ENCODE measurements around the gene AGGF1. TPM values are rescaled to one million over a fixed set of nuclear protein-coding genes. Genes with fewer than 3 reads are reported as not detected.
"Not testable (repeated sequence)": the region's sequence is repeated elsewhere in the genome, so short reads cannot be mapped to it uniquely, and the experiment has no call there.

The AGGF1 gene
- total RNA-seq, 1 donor from 2014 or later: 10.4 TPM

DNA sequence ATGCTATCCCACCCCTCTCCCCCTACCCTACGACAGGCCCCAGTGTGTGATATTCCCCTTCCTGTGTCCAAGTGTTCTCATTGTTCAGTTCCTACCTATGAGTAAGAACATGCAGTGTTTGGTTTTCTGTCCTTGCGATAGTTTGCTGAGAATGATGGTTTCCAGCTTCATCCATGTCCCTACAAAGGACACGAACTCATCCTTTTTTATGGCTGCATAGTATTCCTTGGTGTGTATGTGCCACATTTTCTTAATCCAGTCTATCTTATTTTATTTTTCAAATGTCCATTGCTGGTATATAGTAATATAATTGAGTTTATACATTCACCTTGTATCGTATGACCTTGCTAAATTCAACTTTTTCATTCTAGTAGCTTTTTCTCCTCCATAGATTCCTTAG lies 76.8 kb downstream of the AGGF1 start:
- not testable (repeated sequence) for H3K9ac ChIP-seq (ENCODE audit: low read depth in 1 of 3, low read length in 3 of 3); H3K9me3 ChIP-seq (ENCODE audit: control insufficient read depth in 3 of 3, low read length in 3 of 3); H3K27ac ChIP-seq (ENCODE audit: low read depth, low read length); H3K36me3 ChIP-seq (ENCODE audit: control insufficient read depth in 3 of 3, insufficient read depth in 3 of 3, low read length in 3 of 3); H3K27me3 ChIP-seq (ENCODE audit: control insufficient read depth in 3 of 3, insufficient read depth in 3 of 3, low read length in 3 of 3); H3K4me1 ChIP-seq (ENCODE audit: control insufficient read depth in 3 of 3, insufficient read depth in 3 of 3, low read length in 3 of 3); H3K4me3 ChIP-seq (ENCODE audit: low read length in 3 of 3)

Small RNA genes within 50 kb of the gene (small RNA-seq; reads per million reads assigned to genes)
- 59.7 reads per million, percentile 95 among the genes with 10 or more reads in this experiment for gene SNORA47

Other genes starting within 250 kb of the AGGF1 start
- 0.52 TPM for gene F2RL1, start 211.4 kb upstream of the AGGF1 start, total RNA-seq
- not detected for gene S100Z, start 180.4 kb upstream of the AGGF1 start, total RNA-seq
- not detected for gene CRHBP, start 77.4 kb upstream of the AGGF1 start, total RNA-seq
- gene ZBED3, start 56.9 kb downstream of the AGGF1 start, total RNA-seq: 0.52 TPM
- gene PDE8B, start 180.3 kb downstream of the AGGF1 start, total RNA-seq: 1.0 TPM

Data from skeletal muscle tissue (tissue), 5 donors.